Ovary (tissue), 9 donors: Measurements from ENCODE around the gene C2CD4B. TPM values are rescaled to one million over a fixed set of nuclear protein-coding genes. Genes with fewer than 3 reads are reported as not detected.

Experiments used
- DNase-seq, 5 donors: peaks; one replicate each; pipeline ENCODE4 v3.0.0-alpha.2; 2019 to 2020
- H3K27ac ChIP-seq, 2 donors: fragments of 200-600 bp; one replicate each; pipeline versions ENCODE4 v1.5.1 to v1.8.0; 2019 to 2022
- H3K27me3 ChIP-seq: fragments of 200-600 bp; one replicate; pipeline ENCODE4 v1.8.0; 2022
- H3K36me3 ChIP-seq: fragments of 200-600 bp; sonication (generic); one replicate; pipeline ENCODE4 v1.5.1; 2019
- H3K4me1 ChIP-seq: one replicate; pipeline ENCODE4 v1.8.1; 2013; ENCODE audit warnings: mild to moderate bottlenecking, moderate library complexity; ENCODE audit not compliant: insufficient read depth
- H3K4me3 ChIP-seq: fragments of 200-600 bp; sonication (generic); one replicate; pipeline ENCODE4 v1.5.1; 2017
- H3K9me3 ChIP-seq, 2 donors: fragments of 200-600 bp in 1 of 2; sonication (generic) in 1 of 2; one replicate each; pipeline versions ENCODE4 v1.5.1 to v1.8.1; 2013 to 2019; ENCODE audit warnings: mild to moderate bottlenecking in 1 of 2, moderate library complexity in 1 of 2
- EP300 ChIP-seq: sonication (generic); formaldehyde crosslinking; IDR thresholded peaks from one replicate; pipeline ENCODE4 v1.6.1; 2017; ENCODE audit warnings: antibody characterized with exemption
- POLR2A ChIP-seq: fragments of 450-650 bp; IDR thresholded peaks from one replicate; pipeline ENCODE4 v1.6.1; 2017; ENCODE audit warnings: antibody characterized with exemption, mild to moderate bottlenecking, moderate library complexity
- WGBS, 3 donors: extraction: QIAGEN DNeasy Blood & Tissue Kit in 1 of 3; methylation state at CpG; one replicate each; pipeline versions ENCODE4 v1.1.5 to v1.1.7; 2013 to 2017; 5-methylcytosine and 5-hydroxymethylcytosine counted together
- intact Hi-C, 4 donors: fragments of 100-400 bp; cut with DNase I; formaldehyde crosslinking; loops; one replicate each; pipeline versions ENCODE4 v1.11.0 to v1.15.1; 2022 to 2023
- polyA plus RNA-seq, 2 donors: library from polyadenylated mRNA; stranded (reverse); fragments of 200-250 nt in 1 of 2; fragments of 350-450 nt in 1 of 2; fragmentation: Illumina TruSeq in 1 of 2; extraction: RNeasy Lipid Tissue Mini Kit (QIAGEN cat#74804) in 1 of 2; gene quantifications; one replicate each; pipeline ENCODE4 v1.2.3, GENCODE V29; 2013 to 2014
- total RNA-seq, 7 donors: library from RNA; depleted of rRNA in 2 of 7; stranded (reverse); fragments of >200 nt in 2 of 7; fragmentation: NEBNext Ultra II Directional in 3 of 7; extraction: Animal tissue kit (Norgen Biotek cat#: 25700) in 3 of 7; gene quantifications; one replicate each; pipeline versions ENCODE4 v1.1.0 to v1.2.4, GENCODE V29; 2016 to 2023
- TF ChIP-seq, protein P1 (sequence below), 3 donors: fragments of 450-650 bp in 2 of 3; fragments of 200-600 bp in 1 of 3; IDR thresholded peaks; one replicate each; pipeline versions ENCODE4 v1.5.1 to v1.8.0; 2016 to 2022; ENCODE audit warnings: antibody characterized with exemption in 3 of 3, mild to moderate bottlenecking in 1 of 3
- donor health status: DM: no; HTN: no; CAD: no; lungs with moderate emphysema.
- donor health status: DM: no; HTN: no; CAD: no.
- donor health status: Bipolar disorder and iron deficiency.
- donor health status: DM: yes; HTN: yes; CAD: no.
- donor health status: DM: no; HTN: no; CAD: no.
- donor health status: DM: yes; HTN: yes; CAD: no.

The C2CD4B gene
- total and polyA plus RNA-seq, 9 donors: 0.23 to 7.1 (median 1.5) TPM; not detected in 1

DNA sequence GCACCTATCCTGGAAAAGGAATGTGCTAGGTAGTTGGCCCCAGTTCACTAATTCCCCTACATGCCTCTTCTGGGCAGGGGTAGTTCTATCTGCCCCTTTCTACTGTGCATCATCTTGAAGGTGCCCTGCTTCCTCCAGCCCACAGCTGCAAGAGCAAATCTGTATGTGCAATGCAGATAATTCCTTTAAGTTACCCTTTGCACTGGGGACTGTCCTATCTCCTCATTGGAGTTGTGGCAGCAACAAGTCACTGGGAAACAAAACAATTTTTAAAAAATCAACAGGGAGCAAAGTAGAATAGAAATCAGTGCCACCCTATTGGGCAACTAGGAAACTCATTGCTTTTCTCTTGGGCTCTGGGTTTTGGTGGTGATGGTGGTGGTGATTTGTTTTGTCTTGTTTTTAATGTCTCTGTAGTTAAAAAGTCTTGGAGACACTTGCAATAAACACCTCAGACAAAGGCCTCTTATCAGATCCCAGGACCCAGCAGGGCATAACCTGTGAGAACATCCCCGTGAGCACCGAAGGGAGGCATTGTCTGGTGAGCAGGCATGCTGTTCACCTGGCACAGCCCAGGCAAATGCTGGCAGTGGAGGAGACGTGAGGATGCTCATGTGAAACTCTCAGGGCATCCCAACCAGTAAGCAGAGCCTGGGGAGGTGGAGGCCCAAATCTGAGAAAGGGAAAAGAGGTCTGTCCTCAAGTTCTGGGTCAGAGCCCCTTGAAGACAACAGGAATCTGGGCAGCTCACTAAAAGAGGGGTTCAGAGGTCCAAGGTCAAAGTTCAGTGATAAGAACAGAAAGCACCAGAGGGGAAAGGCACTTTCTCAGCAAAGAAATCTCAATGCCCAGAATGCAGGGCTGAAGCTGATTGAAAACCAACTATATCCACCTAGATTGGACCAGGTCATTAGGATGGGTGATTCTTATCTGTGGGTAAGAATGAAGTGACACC lies 27.9 kb downstream of the C2CD4B start:
- 77 to 89% (median 79%) methylated on average over 3 of the region's 3 CpGs for WGBS, 3 donors
- intact Hi-C loops: no loop called here
- no peak for DNase-seq

DNA sequence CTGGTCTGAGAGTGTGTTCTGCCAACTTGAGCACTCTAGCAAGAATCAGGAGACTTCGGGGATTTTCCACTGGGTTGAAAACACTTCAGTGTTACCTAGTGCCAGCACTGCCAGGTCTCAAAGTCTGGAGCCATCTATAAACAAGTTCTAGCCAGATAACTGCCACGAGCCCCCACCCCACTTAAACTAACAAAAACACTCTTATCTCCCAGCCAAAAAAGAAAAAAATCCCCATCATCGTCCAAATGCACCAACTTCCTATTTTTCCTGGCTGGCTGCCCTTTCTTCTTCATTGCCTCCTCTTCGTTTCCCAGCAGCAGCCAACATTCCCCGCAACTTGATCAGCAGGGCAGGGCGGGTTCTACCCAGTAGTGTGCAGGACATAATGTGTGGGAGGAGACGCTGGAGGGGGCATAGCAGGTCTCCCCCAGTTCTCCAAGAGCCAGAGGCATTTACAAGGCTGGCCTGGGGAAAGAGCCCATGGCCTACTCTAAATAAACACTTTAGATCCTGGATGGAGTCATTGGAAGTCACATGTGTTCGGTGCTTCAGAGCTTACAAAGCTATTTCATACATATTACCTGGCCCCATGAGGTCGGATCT lies 29.5 kb downstream of the C2CD4B start:
- no peak for DNase-seq
- Histone ChIP-seq H3K4me1 (no peaks in the 10 kb centered on the region), H3K9me3 (no peaks in the 10 kb centered on the region), H3K27ac (no peak overlapping the region), H3K27me3 (no peaks in the 10 kb centered on the region), H3K36me3 (no peaks in the 10 kb centered on the region), H3K4me3 (no peak overlapping the region)
- 33 to 40% (median 36%) methylated on average over 9 of the region's 9 CpGs for WGBS, 3 donors
- intact Hi-C loops: no loop called here
- TF ChIP-seq, protein P1, sequence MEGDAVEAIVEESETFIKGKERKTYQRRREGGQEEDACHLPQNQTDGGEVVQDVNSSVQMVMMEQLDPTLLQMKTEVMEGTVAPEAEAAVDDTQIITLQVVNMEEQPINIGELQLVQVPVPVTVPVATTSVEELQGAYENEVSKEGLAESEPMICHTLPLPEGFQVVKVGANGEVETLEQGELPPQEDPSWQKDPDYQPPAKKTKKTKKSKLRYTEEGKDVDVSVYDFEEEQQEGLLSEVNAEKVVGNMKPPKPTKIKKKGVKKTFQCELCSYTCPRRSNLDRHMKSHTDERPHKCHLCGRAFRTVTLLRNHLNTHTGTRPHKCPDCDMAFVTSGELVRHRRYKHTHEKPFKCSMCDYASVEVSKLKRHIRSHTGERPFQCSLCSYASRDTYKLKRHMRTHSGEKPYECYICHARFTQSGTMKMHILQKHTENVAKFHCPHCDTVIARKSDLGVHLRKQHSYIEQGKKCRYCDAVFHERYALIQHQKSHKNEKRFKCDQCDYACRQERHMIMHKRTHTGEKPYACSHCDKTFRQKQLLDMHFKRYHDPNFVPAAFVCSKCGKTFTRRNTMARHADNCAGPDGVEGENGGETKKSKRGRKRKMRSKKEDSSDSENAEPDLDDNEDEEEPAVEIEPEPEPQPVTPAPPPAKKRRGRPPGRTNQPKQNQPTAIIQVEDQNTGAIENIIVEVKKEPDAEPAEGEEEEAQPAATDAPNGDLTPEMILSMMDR (IDR thresholded peaks at IDR 0.05): no peak
- TF ChIP-seq EP300 (no peak), POLR2A (no peak)

More for the DNA sequence above, 27.9 kb downstream of the C2CD4B start:
- TF ChIP-seq EP300: no peak
- TF ChIP-seq, protein P1 (IDR thresholded peaks at IDR 0.05): no peak
- TF ChIP-seq POLR2A: no peak
- H3K4me1 ChIP-seq: no peaks in the 10 kb centered on the region
- H3K9me3 ChIP-seq: no peaks in the 10 kb centered on the region
- H3K27ac ChIP-seq: no peak overlapping the region
- H3K27me3 ChIP-seq: no peaks in the 10 kb centered on the region
- no peaks in the 10 kb centered on the region for H3K36me3 ChIP-seq
- H3K4me3 ChIP-seq: no peak overlapping the region

DNA sequence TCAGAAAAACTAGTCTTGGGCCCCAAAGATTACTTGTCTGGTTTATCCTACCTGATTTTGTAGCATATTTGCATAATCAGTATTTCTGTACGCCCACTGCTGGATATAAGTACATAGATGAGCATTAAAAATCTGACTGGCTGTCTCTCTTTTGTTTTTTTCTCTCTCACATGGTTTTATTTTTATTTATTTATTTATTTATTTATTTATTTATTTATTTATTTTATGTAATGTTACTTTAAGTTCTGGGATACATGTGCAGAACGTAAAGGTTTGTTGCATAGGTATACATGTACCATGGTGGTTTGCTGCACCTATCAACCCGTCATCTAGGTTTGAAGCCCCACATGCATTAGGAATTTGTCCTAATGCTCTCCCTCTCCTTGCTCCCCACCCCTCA lies 31.9 kb downstream of the C2CD4B start:
- H3K36me3 ChIP-seq: no peaks in the 10 kb centered on the region
- intact Hi-C loops: no loop called here
- WGBS, 3 donors: 86 to 94% (median 93%) methylated on average over 3 of the region's 3 CpGs
- no peaks in the 10 kb centered on the region for H3K27me3 ChIP-seq
- H3K9me3 ChIP-seq: no peaks in the 10 kb centered on the region
- no peak overlapping the region for H3K27ac ChIP-seq
- H3K4me3 ChIP-seq: no peak overlapping the region
- H3K4me1 ChIP-seq: no peaks in the 10 kb centered on the region
- no peak for DNase-seq
- TF ChIP-seq POLR2A (no peak), EP300 (no peak)
- TF ChIP-seq, protein P1 (IDR thresholded peaks at IDR 0.05): no peak

DNA sequence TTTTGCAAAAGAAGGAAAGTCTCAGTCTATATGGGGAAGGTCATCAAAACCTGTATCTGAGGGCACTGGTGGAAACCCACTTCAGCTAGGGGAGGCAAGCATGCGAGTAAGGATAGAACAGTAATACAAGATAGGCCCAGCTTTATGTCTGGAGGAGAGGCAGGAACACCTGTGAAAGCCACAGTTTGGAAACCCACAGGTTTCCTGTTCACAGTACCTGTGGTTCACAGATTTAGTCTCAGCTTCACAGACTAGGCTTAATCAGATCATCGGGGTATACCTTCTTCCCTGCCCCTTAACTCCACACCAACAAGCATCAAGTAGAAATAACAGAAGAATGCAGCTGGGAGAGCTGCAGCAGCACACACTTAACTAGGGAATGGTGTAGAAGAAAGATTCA lies 36.2 kb downstream of the C2CD4B start:
- DNase-seq: no peak
- intact Hi-C loops: no loop called here
- H3K9me3 ChIP-seq: no peaks in the 10 kb centered on the region
- H3K27me3 ChIP-seq: no peaks in the 10 kb centered on the region
- H3K36me3 ChIP-seq: no peaks in the 10 kb centered on the region
- H3K4me1 ChIP-seq: no peaks in the 10 kb centered on the region
- 88 to 100% (median 90%) methylated on average over 2 of the region's 2 CpGs for WGBS, 3 donors
- no peak for TF ChIP-seq EP300
- no peak for TF ChIP-seq POLR2A
- TF ChIP-seq, protein P1 (IDR thresholded peaks at IDR 0.05): no peak
- no peak overlapping the region for H3K27ac ChIP-seq
- no peak overlapping the region for H3K4me3 ChIP-seq
